Measurements from ENCODE around the gene SPSB3.

SPSB3 gene

DNA sequence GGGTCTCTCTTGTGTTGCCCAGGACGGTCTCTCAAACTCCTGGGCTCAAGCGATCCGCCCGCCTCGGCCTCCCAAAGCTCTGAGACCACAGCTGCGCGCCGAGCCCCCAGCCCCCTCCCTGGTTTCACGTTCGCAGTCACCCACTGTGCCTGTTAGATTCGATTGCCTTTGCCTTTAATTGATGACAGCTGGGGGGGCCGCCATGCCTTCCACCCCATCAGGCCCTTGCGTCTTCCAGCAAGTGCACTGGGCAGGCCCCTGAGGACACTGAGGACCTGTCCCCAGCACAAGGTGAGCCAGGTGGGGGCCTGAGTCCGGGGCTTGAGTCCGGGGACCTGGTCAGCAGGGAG lies 7.9 kb upstream of the SPSB3 start:
- TF ChIP-seq, protein P1, sequence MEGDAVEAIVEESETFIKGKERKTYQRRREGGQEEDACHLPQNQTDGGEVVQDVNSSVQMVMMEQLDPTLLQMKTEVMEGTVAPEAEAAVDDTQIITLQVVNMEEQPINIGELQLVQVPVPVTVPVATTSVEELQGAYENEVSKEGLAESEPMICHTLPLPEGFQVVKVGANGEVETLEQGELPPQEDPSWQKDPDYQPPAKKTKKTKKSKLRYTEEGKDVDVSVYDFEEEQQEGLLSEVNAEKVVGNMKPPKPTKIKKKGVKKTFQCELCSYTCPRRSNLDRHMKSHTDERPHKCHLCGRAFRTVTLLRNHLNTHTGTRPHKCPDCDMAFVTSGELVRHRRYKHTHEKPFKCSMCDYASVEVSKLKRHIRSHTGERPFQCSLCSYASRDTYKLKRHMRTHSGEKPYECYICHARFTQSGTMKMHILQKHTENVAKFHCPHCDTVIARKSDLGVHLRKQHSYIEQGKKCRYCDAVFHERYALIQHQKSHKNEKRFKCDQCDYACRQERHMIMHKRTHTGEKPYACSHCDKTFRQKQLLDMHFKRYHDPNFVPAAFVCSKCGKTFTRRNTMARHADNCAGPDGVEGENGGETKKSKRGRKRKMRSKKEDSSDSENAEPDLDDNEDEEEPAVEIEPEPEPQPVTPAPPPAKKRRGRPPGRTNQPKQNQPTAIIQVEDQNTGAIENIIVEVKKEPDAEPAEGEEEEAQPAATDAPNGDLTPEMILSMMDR (conservative IDR thresholded peaks at IDR 0.05), result no peak
- no peak overlapping the region for H3K27ac ChIP-seq

DNA sequence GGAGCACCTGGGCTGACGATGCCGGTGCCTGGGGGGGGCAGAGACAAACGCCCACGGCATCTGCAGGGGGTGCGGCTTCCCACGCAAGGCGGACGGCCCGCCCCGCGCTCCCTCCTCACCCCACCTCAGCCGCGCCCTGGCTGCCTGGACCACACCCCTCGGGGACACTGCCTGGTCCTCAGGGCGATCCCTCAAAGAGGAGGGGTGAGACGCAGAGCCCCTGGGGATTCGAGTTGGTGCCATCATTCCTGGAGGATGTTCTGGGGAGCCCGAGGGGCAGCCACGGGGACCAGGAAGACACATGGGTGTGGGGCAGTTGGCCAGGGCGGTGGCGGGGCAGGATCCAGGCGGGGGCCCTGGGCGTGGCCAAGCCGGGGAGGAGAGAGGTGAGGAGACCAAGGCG lies 7.3 kb upstream of the SPSB3 start:
- no peak overlapping the region for H3K27ac ChIP-seq
- TF ChIP-seq, protein P1 (conservative IDR thresholded peaks at IDR 0.05), result no peak

DNA sequence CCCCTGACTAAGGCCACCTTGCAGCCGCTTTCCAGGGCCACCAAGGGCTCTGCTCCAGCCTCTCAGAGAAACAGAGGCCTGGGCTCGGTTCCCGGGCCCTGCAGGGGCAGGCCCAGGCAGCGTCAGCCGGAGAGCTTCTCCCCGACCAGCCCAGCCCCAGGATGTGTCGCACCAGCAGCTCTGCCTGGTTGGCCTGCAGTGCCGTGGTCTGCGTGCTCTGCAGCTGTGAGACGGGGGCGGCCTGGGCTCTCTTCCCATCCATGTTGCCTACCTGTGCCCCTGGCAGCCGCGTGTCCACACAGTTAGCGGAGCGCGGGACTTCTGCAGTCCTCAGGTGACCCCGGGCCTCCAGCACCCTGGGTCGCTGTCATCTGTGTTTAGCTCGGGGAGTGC lies 6.3 kb upstream of the SPSB3 start:
- TF ChIP-seq, protein P1 (conservative IDR thresholded peaks at IDR 0.05), result no peak
- H3K27ac ChIP-seq, result no peak overlapping the region

DNA sequence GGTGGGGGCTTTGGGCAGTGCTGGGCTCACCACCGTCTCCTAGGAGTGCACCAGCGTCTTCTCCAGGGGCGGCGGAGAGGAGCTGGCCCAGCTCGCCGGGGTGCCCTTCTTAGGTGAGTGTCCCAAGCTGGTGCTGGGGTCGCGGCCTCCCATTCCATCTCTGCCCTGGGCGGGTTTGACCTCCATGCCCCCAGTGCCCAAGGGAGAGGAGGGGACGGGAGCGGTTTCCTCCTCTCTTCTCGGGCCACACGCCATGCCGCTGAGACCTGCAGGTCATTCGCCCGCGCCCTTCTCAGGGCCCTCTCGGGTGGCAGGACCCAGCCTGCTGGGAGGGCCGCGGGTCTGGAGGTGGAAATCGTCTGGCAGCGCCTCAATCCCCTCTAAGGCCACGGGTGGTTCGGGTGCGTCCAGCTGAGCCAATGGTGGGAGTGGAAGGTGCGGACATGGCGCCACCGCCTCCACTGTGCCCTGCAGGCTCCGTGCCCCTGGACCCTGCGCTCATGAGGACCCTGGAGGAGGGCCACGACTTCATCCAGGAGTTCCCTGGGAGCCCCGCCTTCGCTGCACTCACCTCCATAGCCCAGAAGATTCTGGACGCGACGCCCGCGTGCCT lies 5.8 kb upstream of the SPSB3 start:
- no peak overlapping the region for H3K27ac ChIP-seq
- TF ChIP-seq, protein P1 (conservative IDR thresholded peaks at IDR 0.05), result no peak

DNA sequence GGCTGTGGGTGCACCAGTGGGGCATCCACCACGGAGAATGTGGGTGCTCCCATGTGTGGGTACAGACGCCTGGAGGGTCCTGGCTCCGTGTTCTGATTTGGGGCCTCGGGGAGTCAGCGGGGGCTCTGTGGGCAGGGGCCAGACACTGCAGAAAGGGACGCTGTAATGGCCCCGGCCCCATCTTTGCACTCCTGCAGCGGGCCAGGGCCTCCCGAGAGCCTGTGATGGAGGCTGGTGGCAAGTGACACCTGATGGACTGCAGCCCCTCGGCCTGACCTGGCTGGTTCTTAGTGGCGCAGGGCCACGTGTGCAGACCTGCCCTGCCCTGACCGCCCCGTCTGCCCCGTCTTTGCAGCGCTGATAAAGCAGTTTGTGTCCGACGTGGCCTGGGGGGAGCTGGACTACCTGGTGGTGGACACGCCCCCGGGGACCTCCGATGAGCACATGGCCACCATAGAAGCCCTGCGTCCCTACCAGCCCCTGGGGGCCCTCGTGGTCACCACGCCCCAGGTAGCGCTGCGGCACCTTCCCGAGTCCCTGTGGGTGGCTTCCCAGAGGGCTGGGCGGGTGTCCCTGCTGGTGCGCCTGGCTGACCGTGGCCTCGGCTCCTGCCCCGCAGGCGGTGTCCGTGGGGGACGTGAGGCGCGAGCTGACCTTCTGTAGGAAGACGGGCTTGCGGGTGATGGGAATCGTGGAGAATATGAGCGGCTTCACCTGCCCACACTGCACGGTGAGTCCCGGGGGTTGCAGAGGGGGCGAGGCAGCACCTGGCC lies 5.1 kb upstream of the SPSB3 start:
- H3K27ac ChIP-seq, result no peak overlapping the region
- TF ChIP-seq, protein P1 (conservative IDR thresholded peaks at IDR 0.05), result no peak

DNA sequence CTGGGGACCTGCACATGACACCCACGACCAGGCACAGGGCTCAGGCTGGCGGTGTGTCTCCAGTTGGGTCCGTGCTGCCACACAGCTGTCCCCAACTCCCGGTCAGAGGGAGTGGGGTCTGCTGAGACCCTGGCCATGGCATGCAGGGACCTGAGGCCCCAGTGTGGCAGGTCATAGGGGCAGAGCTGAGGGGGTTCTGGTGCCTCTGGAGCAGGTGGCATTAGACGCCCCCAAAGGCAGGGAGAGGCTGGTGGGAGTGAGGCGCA lies 4.6 kb upstream of the SPSB3 start:
- TF ChIP-seq, protein P1 (conservative IDR thresholded peaks at IDR 0.05), result no peak

DNA sequence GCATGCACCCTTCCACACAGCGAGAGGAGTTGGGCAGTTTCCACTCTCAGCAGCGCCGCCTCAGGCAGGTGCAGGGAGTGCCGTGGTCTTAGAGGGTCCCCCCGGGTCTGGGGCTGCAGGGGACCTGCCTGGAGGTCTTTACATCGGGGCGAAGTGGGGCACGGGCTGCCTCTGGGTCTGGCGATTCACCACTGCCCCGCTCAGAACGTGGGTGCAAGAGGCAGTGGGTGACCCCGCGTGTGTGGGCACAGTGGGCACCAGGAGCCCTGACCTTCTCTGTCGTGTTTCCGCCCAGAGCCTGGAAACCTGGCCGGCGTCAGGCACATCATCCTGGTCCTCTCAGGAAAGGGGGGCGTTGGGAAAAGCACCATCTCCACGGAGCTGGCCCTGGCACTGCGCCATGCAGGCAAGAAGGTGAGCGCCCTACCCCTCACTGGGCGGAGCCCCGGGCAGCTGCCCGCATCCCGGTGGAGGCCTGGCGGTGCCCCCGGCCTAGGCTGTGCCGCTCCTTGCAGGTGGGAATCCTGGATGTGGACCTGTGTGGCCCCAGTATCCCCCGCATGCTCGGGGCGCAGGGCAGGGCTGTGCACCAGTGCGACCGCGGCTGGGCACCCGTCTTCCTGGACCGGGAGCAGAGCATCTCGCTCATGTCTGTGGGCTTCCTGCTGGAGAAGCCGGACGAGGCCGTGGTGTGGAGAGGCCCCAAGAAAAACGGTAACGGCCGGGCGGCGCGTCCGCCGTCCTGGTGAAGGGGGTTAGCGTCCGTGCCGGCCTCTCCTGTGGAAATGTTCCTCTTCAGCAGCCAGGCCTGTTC lies 4.1 kb upstream of the SPSB3 start:
- H3K27ac ChIP-seq, result no peak overlapping the region
- TF ChIP-seq, protein P1 (conservative IDR thresholded peaks at IDR 0.05), result no peak

More for the DNA sequence above, 4.6 kb upstream of the SPSB3 start:
- H3K27ac ChIP-seq, result no peak overlapping the region

All from VCaP (cell line).